IMR-90 (cell line): ENCODE measurements around the gene EXOC3L4. TPM values are rescaled to one million over a fixed set of nuclear protein-coding genes. Genes with fewer than 3 reads are reported as not detected.

Experiments used
- ATAC-seq: fragments of 200-7000 bp; cut with Tn5 transposase; 2 replicates; pipeline ENCODE4 v1.9.1; 2020; ENCODE audit warnings: low read depth, mild to moderate bottlenecking, moderate library complexity
- BruUV-seq: library from RNA; stranded (reverse); fragments of 400-500 nt; replicated peaks from 2 replicates; lab custom pipeline; 2021; lab: Mats Ljungman, UMichigan
- CTCF ChIA-PET: fragments of 300-600 bp; formaldehyde crosslinking; extraction: SDS; loops from one replicate; lab custom pipeline; 2021; ENCODE audit warnings: antibody characterized with exemption; lab: Yijun Ruan, JAX
- POLR2A ChIA-PET: fragments of 300-600 bp; sonication (Branson Sonifier 250); formaldehyde crosslinking; loops from one replicate; lab custom pipeline; 2022; ENCODE audit warnings: antibody characterized with exemption; ENCODE audit not compliant: unreplicated experiment; lab: Charles Lee
- DNase-seq: peaks from one replicate; pipeline ENCODE4 v3.0.0; 2013
- H2AFZ ChIP-seq: replicated peaks from 2 replicates; pipeline ENCODE3; 2013; ENCODE audit warnings: low read length, mild to moderate bottlenecking; ENCODE audit not compliant: poor library complexity
- H2AK5ac ChIP-seq: 2 replicates; pipeline ENCODE4 v1.6.1; 2013; ENCODE audit warnings: low read depth, low read length, inconsistent platforms
- H2AK9ac ChIP-seq: replicated peaks from 2 replicates; pipeline ENCODE3; 2013; ENCODE audit warnings: mild to moderate bottlenecking, low read depth, low read length, moderate library complexity; ENCODE audit not compliant: poor library complexity
- H2BK120ac ChIP-seq: 2 replicates; pipeline ENCODE4 v1.6.1; 2013; ENCODE audit warnings: low read depth, low read length, inconsistent platforms
- H2BK15ac ChIP-seq: 3 replicates; pipeline ENCODE4 v1.6.1; 2013; ENCODE audit warnings: low read depth, low read length, inconsistent platforms
- H2BK20ac ChIP-seq: 2 replicates; pipeline ENCODE4 v1.6.1; 2013; ENCODE audit warnings: low read depth, mild to moderate bottlenecking, inconsistent platforms, low read length, moderate library complexity
- H2BK5ac ChIP-seq: 2 replicates; pipeline ENCODE4 v1.6.1; 2013; ENCODE audit warnings: mild to moderate bottlenecking, low read depth, low read length, inconsistent platforms; ENCODE audit not compliant: poor library complexity, severe bottlenecking
- H3K14ac ChIP-seq: replicated peaks from 2 replicates; pipeline ENCODE4 v1.6.1; 2013; ENCODE audit warnings: low read depth, low read length, inconsistent platforms
- H3K18ac ChIP-seq: 2 replicates; pipeline ENCODE4 v1.6.1; 2013; ENCODE audit warnings: low read depth, low read length, control low read depth
- H3K23ac ChIP-seq: 2 replicates; pipeline ENCODE4 v1.6.1; 2013; ENCODE audit warnings: low read depth, low read length, inconsistent platforms
- H3K27ac ChIP-seq: 2 replicates; pipeline ENCODE4 v1.5.1; 2013; ENCODE audit warnings: mild to moderate bottlenecking, control low read depth, low read length; ENCODE audit not compliant: insufficient read depth
- H3K27me3 ChIP-seq: 2 replicates; pipeline ENCODE4 v1.6.1; 2013; ENCODE audit warnings: low read length; ENCODE audit not compliant: control insufficient read depth, insufficient read depth
- H3K36me3 ChIP-seq: 2 replicates; pipeline ENCODE4 v1.6.1; 2013; ENCODE audit warnings: low read length, mixed read lengths; ENCODE audit not compliant: control insufficient read depth, insufficient read depth
- H3K4ac ChIP-seq: 2 replicates; pipeline ENCODE4 v1.6.1; 2013; ENCODE audit warnings: low read depth, low read length, inconsistent platforms
- H3K4me1 ChIP-seq: 2 replicates; pipeline ENCODE4 v1.6.1; 2013; ENCODE audit warnings: low read length, mixed read lengths; ENCODE audit not compliant: control insufficient read depth, insufficient read depth
- H3K4me2 ChIP-seq: 2 replicates; pipeline ENCODE4 v1.6.1; 2013; ENCODE audit warnings: low read depth, mild to moderate bottlenecking, control low read depth, low read length, moderate library complexity
- H3K4me3 ChIP-seq: 2 replicates; pipeline ENCODE4 v1.5.1; 2013; ENCODE audit warnings: low read depth, mild to moderate bottlenecking, control low read depth, low read length, moderate library complexity; ENCODE audit not compliant: insufficient read depth
- H3K56ac ChIP-seq: 2 replicates; pipeline ENCODE4 v1.6.1; 2013; ENCODE audit warnings: low read length, inconsistent platforms; ENCODE audit not compliant: insufficient read depth; ENCODE audit errors: extremely low read depth
- H3K79me1 ChIP-seq, 2 experiments: 2 replicates each; pipeline ENCODE4 v1.6.1; 2013; ENCODE audit warnings: low read length in 2 of 2, inconsistent platforms in 1 of 2, low read depth in 1 of 2
- H3K9ac ChIP-seq: 2 replicates; pipeline ENCODE4 v1.6.1; 2013; ENCODE audit warnings: low read depth, low read length, control low read depth
- H3K9me1 ChIP-seq: 2 replicates; pipeline ENCODE4 v1.6.1; 2013; ENCODE audit warnings: low read length, inconsistent platforms; ENCODE audit not compliant: insufficient read depth
- H3K9me3 ChIP-seq: 2 replicates; pipeline ENCODE4 v1.6.1; 2013; ENCODE audit warnings: low read length; ENCODE audit not compliant: control insufficient read depth, insufficient read depth
- H4K20me1 ChIP-seq: 2 replicates; pipeline ENCODE4 v1.6.1; 2013; ENCODE audit warnings: low read length, inconsistent platforms; ENCODE audit not compliant: insufficient read depth
- H4K5ac ChIP-seq: 2 replicates; pipeline ENCODE4 v1.6.1; 2013; ENCODE audit warnings: mild to moderate bottlenecking, low read depth, low read length, control low read depth
- H4K8ac ChIP-seq, 2 experiments: 2 replicates each; pipeline ENCODE4 v1.6.1; 2013; ENCODE audit warnings: low read depth in 2 of 2, low read length in 2 of 2, control low read depth in 1 of 2, inconsistent platforms in 1 of 2
- H4K91ac ChIP-seq: 2 replicates; pipeline ENCODE4 v1.6.1; 2013; ENCODE audit warnings: low read depth, low read length, inconsistent platforms; ENCODE audit not compliant: insufficient read depth
- BHLHE40 ChIP-seq: fragments of 150-350 bp; IDR thresholded peaks from 2 replicates; pipeline ENCODE4 v1.6.1; 2016; ENCODE audit warnings: mild to moderate bottlenecking, low read depth, low read length
- CEBPB ChIP-seq: IDR thresholded peaks from 2 replicates; pipeline ENCODE4 v1.6.1; 2012; ENCODE audit warnings: low read depth, low read length, improper control_type of control experiment
- CHD1 ChIP-seq: IDR thresholded peaks from 2 replicates; pipeline ENCODE4 v1.6.1; 2012; ENCODE audit warnings: low read depth, low read length, improper control_type of control experiment
- ELK1 ChIP-seq: fragments of 150-350 bp; IDR thresholded peaks from 2 replicates; pipeline ENCODE4 v1.6.1; 2016; ENCODE audit warnings: low read depth, mild to moderate bottlenecking, low read length, moderate library complexity, borderline replicate concordance
- FOS ChIP-seq: fragments of 150-350 bp; IDR thresholded peaks from 2 replicates; pipeline ENCODE4 v1.6.1; 2016; ENCODE audit warnings: low read depth, low read length
- MAFK ChIP-seq: IDR thresholded peaks from 2 replicates; pipeline ENCODE4 v1.6.1; 2012; ENCODE audit warnings: low read depth, low read length, improper control_type of control experiment
- MAZ ChIP-seq: IDR thresholded peaks from 2 replicates; pipeline ENCODE4 v1.6.1; 2012; ENCODE audit warnings: low read depth, mild to moderate bottlenecking, low read length, improper control_type of control experiment, moderate library complexity, borderline replicate concordance
- MXI1 ChIP-seq: IDR thresholded peaks from 2 replicates; pipeline ENCODE4 v1.6.1; 2012; ENCODE audit warnings: low read depth, mild to moderate bottlenecking, low read length, moderate library complexity, borderline replicate concordance
- POLR2A ChIP-seq: IDR thresholded peaks from 2 replicates; pipeline ENCODE4 v1.6.1; 2012; ENCODE audit warnings: mild to moderate bottlenecking, low read depth, low read length
- RAD21 ChIP-seq: IDR thresholded peaks from 2 replicates; pipeline ENCODE4 v1.6.1; 2012; ENCODE audit warnings: low read length, improper control_type of control experiment
- RFX5 ChIP-seq: IDR thresholded peaks from 2 replicates; pipeline ENCODE4 v1.8.0; 2012; ENCODE audit warnings: low read depth, mild to moderate bottlenecking, low read length, moderate library complexity
- SMC3 ChIP-seq: fragments of 150-350 bp; IDR thresholded peaks from 2 replicates; pipeline ENCODE4 v1.6.1; 2016; ENCODE audit warnings: low read depth, mild to moderate bottlenecking, antibody characterized with exemption, low read length, moderate library complexity
- WGBS, 2 experiments: methylation state at CpG; one replicate each; pipeline versions ENCODE4 v1.1.5 to v1.1.7; 2013; ENCODE audit warnings: missing lambda C conversion rate in 2 of 2; ENCODE audit not compliant: insufficient read length in 1 of 2; ENCODE audit errors: extremely low coverage in 2 of 2; 5-methylcytosine and 5-hydroxymethylcytosine counted together
- dilution Hi-C: fragments of 300-500 bp; cut with HindIII; formaldehyde crosslinking; loops from one replicate; pipeline ENCODE4 v1.14.3; 2018; ENCODE audit warnings: low sequenced_read_pairs; ENCODE audit not compliant: unreplicated experiment
- in situ Hi-C: fragments of 300-500 bp; cut with MboI; formaldehyde crosslinking; loops from 3 replicates; pipeline ENCODE4 v1.14.3; 2019; ENCODE audit warnings: low sequenced_read_pairs, inconsistent platforms, mixed read lengths
- intact Hi-C: fragments of 100-400 bp; cut with micrococcal nuclease; formaldehyde crosslinking; loops from 2 replicates; pipeline ENCODE4 v1.10.0; 2022
- polyA plus RNA-seq, 3 experiments: library from polyadenylated mRNA; depleted of rRNA; stranded (reverse); fragments of >200 nt; gene quantifications; 2 replicates each; pipeline ENCODE4 v1.2.3, GENCODE V29; 2012; ENCODE audit warnings: low replicate concordance in 1 of 3
- total RNA-seq: library from RNA; depleted of rRNA; stranded (reverse); fragments of >200 nt; gene quantifications from 2 replicates; pipeline ENCODE4 v1.2.3, GENCODE V29; 2012

Gene EXOC3L4
- total and polyA plus RNA-seq, 2 of the 4 experiments (the other 2 are of a cell fraction), result not detected

DNA sequence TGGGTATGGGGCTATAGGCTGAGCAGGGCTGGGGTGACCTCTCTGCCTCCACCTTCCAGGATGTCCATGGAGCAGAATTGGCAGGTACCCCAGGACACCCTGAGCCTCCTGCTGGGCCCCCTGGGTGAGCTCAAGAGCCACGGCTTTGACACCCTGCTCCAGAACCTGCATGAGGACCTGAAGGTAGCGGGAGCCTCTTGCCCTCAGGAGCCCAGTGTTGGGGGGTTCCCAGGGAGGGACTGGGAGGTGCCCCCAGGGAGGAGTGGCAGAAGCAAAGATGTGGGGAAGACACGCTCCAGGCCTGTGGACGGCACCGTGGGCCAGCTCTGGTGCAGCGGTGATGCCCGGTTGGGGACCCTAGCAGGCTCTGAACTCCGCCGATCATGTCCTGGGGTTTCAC lies 37.1 kb downstream of the EXOC3L4 start:
- Histone ChIP-seq H2BK15ac (no peak overlapping the region), H4K8ac (no peak overlapping the region), H2AFZ (peak overlapping the region; percentile 65), H3K4me2 (no peak overlapping the region), H3K9me3 (no peaks in the 10 kb centered on the region), H2BK20ac (peak overlapping the region; percentile 44; the same call in 1 of the 2 replicates), H3K9ac (no peak overlapping the region), H3K36me3 (no peaks in the 10 kb centered on the region), H3K27me3 (peaks cover 2% of the 10 kb centered on the region; the same call in 1 of the 2 replicates), H3K9me1 (peaks cover 10% of the 10 kb centered on the region), H3K4me3 (no peak overlapping the region), H3K14ac (no peak overlapping the region), H2AK5ac (no peak overlapping the region), H2AK9ac (no peak overlapping the region), H3K18ac (no peak overlapping the region), H2BK5ac (no peak overlapping the region), H3K4me1 (peaks cover 16% of the 10 kb centered on the region), H3K4ac (peak overlapping the region; percentile 3; the same call in 1 of the 2 replicates), H2BK120ac (no peak overlapping the region), H4K91ac (no peak overlapping the region), H4K20me1 (peaks cover 3% of the 10 kb centered on the region; the same call in 1 of the 2 replicates), H3K79me1 (no peaks in the 10 kb centered on the region; a peak in 1 of 4 replicates), H4K5ac (no peak overlapping the region), H3K23ac (no peak overlapping the region), H3K27ac (no peak overlapping the region), H3K56ac (no peak overlapping the region)
- ChIA-PET CTCF (interaction anchor here (1.0 to 1.5 kb wide), 2 partner anchors 11 to 26 kb away, joined by 3 to 6 read pairs; no protein-coding TSS in a partner anchor), POLR2A (interaction anchor here (0.5 kb wide), 1 partner anchor 170 kb away, joined by 5 read pairs; no protein-coding TSS in a partner anchor)
- intact Hi-C loops (no loop called here), dilution Hi-C loops (no loop called here), in situ Hi-C loops (no loop called here)
- ATAC-seq (no peak), DNase-seq (no peak)
- TF ChIP-seq POLR2A, result no peak
- no peak for TF ChIP-seq FOS
- no peak for TF ChIP-seq SMC3
- TF ChIP-seq MAFK, result no peak
- no peak for TF ChIP-seq RAD21
- TF ChIP-seq MAZ, result no peak
- TF ChIP-seq MXI1, result no peak
- no peak for TF ChIP-seq BHLHE40
- no peak for TF ChIP-seq ELK1
- TF ChIP-seq CEBPB, result no peak
- TF ChIP-seq CHD1, result no peak
- TF ChIP-seq RFX5, result no peak
- 100% methylated on average over 2 of the region's 9 CpGs; no CpG with 5 or more reads in 1 of the 2 experiments for WGBS, 2 experiments
- no TSS peak for BruUV-seq
